Transverse colon (tissue), 3 donors: Measurements from ENCODE around the gene TRPM1.

ENCODE experiments used
- POLR2A ChIP-seq: fragments of 450-650 bp; IDR thresholded peaks from one replicate; pipeline ENCODE4 v1.6.1; 2016; ENCODE audit warnings: antibody characterized with exemption, mild to moderate bottlenecking, moderate library complexity
- TF ChIP-seq, protein P1 (sequence below), 5 experiments: fragments of 200-600 bp in 3 of 5; fragments of 450-650 bp in 2 of 5; sonication (generic) in 3 of 5; IDR thresholded peaks; 1 replicate in 2 of 5; 2 replicates in 3 of 5; pipeline ENCODE4 v1.5.1; 2016 to 2017; ENCODE audit warnings: antibody characterized with exemption in 5 of 5, inconsistent platforms in 3 of 5, mild to moderate bottlenecking in 2 of 5, moderate library complexity in 1 of 5

DNA sequence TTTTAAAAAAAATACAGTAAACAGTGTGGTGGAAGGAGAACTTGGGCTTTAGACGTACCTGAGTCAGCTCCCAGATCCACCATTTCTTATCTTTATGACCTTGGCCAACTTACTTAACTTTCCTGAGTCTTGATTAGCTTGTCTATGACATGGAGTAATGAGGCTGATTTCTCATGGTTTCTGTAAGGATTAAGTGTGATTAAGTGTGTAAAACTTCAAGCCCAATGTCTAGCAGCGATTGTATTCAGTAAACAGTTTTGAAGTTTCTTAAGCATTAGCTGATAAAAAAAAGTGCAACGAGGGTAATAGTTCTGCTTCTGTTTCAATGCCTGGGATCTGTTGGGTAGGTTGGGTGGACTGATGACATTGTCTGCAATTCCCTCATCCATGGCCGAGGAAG lies 10.8 kb downstream of the TRPM1 start:
- TF ChIP-seq, protein P1, sequence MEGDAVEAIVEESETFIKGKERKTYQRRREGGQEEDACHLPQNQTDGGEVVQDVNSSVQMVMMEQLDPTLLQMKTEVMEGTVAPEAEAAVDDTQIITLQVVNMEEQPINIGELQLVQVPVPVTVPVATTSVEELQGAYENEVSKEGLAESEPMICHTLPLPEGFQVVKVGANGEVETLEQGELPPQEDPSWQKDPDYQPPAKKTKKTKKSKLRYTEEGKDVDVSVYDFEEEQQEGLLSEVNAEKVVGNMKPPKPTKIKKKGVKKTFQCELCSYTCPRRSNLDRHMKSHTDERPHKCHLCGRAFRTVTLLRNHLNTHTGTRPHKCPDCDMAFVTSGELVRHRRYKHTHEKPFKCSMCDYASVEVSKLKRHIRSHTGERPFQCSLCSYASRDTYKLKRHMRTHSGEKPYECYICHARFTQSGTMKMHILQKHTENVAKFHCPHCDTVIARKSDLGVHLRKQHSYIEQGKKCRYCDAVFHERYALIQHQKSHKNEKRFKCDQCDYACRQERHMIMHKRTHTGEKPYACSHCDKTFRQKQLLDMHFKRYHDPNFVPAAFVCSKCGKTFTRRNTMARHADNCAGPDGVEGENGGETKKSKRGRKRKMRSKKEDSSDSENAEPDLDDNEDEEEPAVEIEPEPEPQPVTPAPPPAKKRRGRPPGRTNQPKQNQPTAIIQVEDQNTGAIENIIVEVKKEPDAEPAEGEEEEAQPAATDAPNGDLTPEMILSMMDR (IDR thresholded peaks at IDR 0.05) = no peak
- no peak for TF ChIP-seq POLR2A
